HG03354 (cell line): ENCODE results near the gene SEC24D.
A peak's percentile ranks its signal among the peaks of the same experiment; 100 is the strongest.

Source experiments
- ATAC-seq: cut with Tn5 transposase; IDR thresholded peaks from one replicate; pipeline ENCODE4 v1.9.1; 2021; ENCODE audit warnings: mild to moderate bottlenecking; ENCODE audit not compliant: unreplicated experiment, poor library complexity, severe bottlenecking

The SEC24D gene

DNA sequence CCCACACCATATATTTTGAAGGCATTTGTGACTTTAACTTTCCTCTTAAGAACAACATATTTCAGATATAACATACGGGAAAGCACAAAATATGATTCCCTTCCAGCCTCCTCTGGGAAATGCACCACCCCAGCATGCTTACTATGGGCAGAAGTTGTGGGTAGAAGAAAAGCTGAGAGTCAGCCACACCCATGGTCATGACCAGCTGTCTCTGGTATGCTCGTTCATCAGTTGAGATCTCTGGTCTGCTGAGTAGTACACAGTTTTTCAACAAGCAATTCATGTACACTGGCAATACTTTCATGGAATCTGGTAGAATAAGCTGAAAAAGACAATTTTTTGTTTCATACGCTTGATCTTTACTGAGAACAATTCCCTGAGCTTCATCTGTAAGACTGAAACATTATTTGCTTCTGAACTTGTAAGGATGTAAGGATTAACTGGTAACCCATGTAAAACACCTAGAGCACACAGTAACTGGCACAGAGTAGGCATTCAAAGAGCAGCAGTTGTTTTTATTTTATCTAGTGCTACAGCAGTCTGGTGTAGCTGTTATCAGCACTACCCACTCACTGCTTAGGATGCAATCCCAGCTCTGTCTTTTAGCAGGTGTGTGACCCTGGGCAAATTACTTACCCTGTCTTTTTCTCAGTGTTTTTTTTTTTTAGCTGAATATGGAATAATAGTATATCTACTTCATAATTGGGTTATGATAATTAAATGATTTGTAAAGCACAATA lies 103.2 kb downstream of the SEC24D start:
- ATAC-seq: no peak

DNA sequence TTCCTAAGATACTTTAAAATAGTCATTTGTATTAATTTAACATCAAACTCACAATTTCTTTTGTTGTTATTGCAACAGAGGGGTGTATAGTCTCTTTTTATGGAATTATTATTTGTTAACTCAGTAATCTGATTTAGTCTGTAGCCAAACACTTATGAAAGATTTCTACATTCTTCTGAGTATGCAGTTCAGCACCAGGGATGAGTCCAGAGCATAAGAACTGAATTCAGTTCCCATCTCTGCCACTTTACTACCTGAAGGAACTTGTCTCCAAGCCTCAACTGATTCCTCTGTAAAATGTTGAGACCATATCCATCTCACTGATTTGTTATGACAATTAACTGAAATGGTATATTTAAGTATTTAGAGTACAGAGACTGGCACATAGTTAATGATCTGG lies 105.2 kb downstream of the SEC24D start:
- ATAC-seq: no peak

DNA sequence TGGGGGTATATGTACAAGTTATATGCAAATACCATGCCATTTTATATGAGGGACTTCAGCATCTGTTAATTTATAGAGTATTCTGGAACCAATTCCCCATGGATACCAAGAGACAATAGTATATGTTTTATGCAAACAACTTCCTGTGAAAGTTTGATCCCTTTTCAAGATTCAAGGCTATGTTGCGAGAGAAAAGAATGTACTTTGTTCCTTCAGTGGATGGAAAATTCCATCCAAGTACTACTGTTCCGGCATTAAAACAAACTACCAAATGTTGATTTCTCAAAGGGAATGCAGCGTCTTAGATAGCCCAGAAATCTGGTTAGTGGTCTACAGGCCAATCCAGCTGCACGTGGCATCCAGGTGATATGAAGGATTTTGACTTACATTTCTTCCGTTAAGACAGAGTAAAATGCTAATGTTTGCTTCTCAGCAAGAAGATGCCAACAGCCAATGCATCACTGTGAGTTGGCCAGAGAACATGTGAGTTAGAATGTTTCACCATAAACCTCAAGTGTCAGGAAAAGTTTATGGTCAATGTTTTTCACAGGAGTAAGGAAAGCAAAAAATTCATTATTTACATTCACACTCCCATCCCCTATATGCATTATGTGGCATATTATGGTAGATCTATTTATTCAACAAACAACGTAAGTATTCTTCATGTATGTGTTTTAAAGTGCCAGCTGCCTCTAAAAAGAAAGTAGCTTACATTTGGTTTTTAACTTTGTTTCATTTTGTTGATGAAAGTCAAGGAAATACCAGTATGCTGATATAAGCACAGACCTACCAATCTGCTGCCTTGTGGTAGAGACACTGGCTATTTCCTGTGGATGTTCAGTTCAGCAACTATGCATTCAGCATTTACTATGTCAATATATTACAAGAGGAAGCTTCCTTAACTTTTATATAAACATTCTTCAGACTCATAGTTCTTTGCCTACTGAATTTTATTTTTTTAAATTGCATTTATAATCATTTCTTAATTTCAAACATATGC lies 106.3 kb downstream of the SEC24D start:
- no peak for ATAC-seq

DNA sequence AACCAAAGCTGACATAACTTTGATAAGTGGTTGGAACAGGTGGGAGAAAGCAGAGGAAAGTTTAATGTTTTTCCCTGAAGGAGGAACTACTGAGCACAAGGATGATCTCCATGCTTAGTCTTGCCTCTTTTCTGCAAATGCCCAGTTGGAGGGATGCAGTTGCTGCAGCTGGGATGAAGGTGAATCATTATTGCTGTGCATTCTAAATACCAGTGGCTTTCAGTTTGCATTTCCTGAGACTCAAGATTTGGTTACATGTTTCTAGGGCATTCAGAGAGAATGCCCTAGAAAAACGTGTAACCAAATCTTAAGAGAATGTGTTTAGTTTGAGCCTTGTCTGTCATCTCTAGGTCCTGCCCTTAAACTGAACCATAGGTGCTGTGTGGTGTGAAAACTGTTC lies 108.6 kb downstream of the SEC24D start:
- ATAC-seq: no peak

DNA sequence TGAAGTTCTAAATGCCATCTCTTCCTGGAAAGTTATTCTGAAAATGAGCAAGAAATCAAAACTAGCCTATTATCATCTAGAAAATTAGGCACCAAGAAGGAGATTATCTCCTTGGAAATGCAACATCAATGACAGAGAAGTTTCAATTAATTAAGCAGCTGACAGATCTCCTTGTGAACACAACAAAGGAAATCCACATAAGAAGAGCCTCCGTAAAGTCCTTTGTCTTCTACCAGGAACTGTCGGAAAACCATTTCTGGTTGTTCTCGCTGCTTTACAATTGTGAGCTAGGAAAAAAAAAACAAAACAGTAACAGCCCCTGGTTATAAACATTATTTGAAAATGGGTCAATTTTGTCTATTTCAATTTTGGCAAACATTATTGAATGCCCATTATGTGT lies 112.6 kb downstream of the SEC24D start:
- no peak for ATAC-seq

DNA sequence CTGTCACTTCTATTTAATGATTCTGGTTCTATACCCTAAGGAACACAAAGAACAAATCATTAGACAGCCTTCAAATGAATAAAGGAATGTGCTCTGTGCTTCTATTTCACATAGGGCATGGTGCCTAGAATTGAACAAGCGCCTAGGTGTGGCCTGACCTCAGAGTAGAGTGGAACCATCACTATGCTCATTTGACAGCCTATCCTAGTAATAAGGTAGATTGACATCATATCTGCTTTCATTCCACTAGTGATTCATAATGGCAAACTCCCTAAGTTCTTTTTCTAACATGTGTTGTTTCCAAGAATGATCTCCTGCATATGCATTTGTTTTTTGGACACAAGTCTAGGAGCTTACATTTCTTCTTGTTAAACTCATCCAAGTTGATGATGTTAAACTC lies 114.2 kb downstream of the SEC24D start:
- ATAC-seq: no peak

DNA sequence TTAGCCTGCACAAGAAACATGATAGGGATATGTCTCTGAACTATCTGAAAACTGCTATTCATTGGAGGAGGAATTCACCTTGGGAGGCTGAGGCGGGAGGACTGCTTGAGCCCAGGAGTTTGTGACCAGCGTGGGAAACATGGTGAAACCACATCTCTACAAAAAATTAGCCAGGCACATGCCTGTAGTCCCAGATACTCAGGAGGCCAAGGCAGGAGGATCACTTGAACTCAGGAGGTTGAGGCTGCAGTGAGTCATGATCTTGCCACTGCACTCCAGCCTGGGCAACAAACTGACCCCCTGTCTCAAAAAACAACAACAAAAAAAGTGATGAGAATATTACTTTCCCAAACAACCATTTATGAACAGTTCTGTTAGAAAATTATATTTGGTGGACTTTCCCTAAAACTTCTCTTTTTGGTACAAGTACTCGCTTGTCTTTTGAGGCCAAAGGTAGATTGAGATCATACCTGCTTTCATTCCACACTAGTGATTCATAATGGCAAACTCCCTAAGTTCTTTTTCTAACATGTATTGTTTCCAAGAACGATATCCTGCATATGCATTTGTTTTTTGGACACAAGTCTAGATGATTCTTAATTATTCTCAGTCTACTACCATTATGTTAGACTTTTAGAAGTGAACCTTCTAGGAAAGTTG lies 117.3 kb downstream of the SEC24D start:
- ATAC-seq: no peak

DNA sequence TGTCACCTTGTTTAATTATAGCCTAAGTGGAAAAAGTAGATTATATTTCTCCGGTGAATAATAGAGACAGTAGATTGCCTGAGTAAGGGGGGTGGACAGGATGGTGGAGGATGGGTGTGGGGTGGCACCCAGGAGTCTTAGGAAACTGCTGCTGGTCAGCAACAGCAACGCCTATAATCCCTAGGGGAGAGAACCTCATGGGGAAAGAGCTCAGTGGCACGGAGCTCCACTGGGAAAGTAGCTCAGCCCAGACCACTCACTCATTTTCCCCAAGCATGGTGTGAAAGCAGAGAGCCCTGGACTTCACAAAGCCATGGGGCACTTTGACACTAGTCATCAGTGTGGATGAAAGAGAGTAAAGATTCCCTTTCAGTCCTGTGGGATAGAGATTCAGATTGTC lies 119.6 kb downstream of the SEC24D start:
- no peak for ATAC-seq

DNA sequence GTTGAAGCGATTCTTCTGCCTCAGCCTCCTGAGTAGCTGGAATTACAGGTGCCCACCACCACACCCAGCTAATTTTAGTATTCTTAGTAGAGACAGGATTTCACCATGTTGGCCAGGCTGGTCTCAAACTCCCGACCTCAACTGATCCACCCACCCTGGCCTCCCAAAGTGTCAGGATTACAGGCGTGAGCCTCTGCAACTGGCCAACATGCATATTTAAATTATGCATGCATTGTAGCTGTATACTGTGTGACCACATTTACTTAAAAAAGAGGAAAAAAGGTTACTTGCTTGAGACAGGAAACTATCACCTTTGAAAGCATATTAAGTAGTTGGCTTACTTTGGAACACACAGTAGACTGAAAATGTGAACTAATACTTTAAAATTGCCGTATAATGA lies 121.2 kb downstream of the SEC24D start:
- ATAC-seq: no peak

DNA sequence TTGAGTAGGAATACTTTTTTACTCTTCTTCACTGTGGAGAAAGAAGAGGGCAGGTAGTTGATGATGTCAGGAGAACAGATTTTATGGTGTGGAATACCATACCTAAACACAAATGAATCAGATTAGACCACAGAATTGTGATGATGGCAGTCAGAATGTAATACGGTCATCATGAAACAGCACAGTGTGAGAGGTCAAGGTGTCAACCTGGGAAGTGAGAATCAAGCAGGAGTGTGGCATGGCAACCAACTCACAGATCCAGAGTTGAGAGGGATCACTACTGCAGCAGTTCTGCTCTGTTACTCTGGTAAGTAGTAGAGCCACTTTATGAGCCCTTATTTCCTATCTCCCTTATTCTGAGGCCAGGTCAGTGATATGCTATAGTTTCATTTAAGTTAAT lies 123.1 kb downstream of the SEC24D start:
- peak; percentile 48 for ATAC-seq

DNA sequence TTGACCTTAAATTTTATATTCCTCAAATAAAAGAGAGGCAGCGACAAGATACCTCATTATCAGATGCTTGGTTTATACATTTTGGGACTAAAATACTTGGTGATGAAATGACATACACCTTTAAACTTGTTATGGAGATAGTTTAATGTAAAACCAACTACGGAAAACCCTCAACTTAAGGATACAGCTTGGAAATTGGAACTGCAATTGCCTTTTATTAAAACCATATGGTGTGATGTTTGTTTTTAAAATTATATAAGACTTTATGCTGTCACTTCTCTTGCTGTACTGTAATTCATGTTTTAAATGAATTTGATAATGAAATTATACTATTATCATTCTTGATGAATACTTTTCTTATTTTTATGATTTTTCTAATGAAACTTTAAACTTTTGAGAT lies 124.9 kb downstream of the SEC24D start:
- no peak for ATAC-seq

DNA sequence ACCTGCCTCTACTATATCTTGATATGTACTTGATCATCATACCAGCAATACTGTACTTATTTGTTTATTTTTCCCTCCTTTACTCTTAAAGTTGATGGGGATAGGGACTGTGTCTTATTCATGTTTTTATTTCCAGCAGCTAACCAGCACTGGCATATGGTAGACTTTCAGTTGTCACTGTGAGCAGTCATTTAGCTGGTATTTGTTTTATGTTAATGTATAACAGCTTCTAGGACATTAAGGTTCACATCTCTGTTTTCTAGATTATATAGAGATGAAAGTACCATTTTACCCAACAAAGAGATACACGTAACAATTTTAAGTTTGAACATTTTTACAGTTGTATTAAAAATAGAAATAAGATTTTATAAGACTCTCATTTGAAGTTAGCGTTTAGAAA lies 132.8 kb downstream of the SEC24D start:
- ATAC-seq: no peak

DNA sequence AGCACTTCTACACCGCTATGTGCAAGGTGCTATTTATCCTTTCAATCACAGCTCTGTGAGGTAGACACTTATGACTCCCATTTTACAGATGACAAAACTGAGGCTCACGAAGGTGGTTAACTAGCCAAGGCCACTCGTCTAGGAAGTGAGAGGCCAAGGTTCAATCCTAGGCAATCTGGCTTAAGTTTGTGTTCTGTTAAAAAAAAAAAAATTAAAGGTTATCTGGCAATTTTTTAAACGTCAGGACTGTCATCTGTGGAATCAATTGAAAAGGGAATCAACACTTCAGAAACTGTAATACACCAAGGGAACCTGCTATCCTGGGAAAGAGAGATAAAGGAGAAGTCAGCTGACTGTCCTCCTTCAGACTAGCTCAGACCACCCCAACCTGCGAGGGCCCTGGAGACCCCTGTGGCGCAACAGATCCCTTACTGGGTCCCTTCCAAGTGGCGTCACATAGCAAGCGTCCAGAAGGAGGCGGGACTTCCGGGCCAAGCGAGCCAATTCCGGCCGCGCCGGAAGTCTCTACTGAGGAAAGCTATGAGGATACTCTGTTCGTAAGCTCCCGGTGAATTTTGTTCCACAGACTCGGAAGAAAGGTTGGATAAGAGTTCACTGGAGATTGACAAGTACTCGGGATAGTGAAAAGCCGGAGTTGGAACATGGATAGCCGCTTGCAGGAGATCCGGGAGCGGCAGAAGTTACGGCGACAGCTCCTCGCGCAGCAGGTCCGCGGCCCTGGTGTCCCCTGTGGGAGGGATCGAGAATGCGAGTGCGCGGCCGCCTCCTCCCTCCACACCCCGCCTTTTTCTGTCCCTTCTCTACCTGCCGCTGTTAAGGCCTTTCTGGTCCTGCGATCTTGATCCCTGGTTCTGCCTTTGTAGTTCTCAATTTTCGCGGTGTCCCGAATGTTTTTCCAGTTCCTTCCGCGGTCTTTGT lies 150.8 kb downstream of the SEC24D start, which contains the start of gene METTL14:
METTL14 (plus strand) TSS at position 520 of the 939 bp plus-strand sequence; CDS start at position 663, 143 bp downstream.
- ATAC-seq: peak; percentile 99

DNA sequence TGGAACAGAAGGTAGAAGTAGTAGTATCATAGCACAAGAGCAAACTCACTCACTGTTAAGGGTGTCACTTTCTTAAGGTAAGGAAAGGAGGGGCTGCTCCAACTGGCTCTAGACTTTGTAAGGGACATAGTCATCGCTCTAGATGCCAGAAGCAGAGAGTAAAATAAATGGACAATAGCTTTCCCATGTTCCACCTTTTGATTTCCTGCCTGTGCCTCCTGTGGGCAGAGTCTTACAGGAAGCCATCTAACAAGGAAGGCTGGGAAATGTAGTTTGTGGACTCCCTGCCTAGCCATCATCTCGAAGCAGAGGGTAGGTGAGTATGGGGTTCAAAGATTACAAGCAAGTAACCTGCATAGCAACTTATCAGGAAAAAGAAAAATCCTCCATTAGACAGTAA lies 152.4 kb downstream of the SEC24D start:
- no peak for ATAC-seq

DNA sequence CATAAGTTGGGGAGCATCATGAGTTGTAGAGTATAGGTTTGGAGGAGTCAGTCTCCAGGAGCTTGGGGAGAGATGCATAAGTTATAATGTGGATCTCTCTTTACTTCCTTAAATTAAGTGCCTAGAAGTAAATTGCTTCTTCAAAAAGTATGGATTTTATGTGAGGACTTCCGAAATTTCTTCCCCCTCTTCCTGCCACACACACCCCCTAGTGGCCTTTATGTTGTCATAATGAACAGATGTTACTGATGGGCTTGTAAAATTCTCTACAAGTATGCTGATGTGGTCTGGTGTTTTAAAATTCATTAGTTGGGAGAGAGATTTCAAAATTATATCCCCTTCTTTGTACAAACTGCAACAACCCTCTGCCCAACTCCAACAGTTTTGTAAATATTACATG lies 153.0 kb downstream of the SEC24D start:
- no peak for ATAC-seq

DNA sequence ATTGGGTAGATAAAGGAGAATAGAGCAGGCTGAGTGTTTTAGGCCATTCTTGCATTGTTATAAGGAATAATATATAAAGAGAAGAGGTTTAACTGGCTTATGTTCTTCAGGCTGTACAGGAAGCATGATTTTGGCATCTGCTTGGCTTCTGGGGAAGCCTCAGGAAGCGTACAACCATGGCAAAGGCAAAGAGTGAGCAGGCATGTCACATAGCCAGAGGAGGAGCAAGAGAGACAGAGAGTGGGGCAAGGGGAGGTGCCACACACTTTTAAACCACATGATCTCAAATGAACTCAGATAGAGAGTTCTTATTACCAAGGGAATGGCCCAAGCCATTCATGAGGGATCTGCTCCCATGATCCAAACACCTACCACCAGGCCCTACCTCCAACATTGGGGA lies 155.1 kb downstream of the SEC24D start:
- no peak for ATAC-seq

DNA sequence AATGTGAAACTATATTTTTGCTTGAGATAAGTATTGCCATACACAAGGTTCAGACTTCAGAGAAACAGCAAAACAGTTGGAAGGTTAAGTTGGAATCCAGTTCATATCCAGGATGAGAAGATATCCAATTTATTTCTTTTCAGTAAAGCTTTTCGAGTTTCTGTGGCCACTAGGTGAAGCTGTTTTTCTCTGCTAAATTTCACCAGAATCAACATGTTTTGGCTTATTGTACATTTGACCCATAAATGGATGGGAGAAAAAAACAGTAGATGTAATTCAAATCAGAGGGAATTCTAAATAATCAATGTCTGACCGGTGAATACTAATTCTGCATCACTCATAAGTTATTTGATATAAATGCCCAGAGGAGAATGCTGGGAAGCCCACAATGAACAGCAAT lies 159.8 kb downstream of the SEC24D start:
- no peak for ATAC-seq
